Neural progenitor cell (in vitro differentiated cells): ENCODE data around the gene IL17F. TPM values are rescaled to one million over a fixed set of nuclear protein-coding genes. Genes with fewer than 3 reads are reported as not detected.

Experiments
- DNase-seq: peaks from one replicate; pipeline ENCODE4 v3.0.0-alpha.2; 2016; ENCODE audit warnings: low spot score
- H2AFZ ChIP-seq: fragments of 200-600 bp; sonication (generic); replicated peaks from 2 replicates; pipeline ENCODE4 v1.6.1; 2016; ENCODE audit warnings: antibody characterized with exemption
- H3F3A ChIP-seq: fragments of 200-600 bp; sonication (generic); 2 replicates; pipeline ENCODE4 v1.6.1; 2016; ENCODE audit warnings: antibody characterized with exemption, low read depth
- H3K27ac ChIP-seq: fragments of 200-600 bp; sonication (generic); 2 replicates; pipeline ENCODE4 v1.5.1; 2016; ENCODE audit warnings: mild to moderate bottlenecking
- H3K27me3 ChIP-seq: fragments of 200-600 bp; sonication (generic); 2 replicates; pipeline ENCODE4 v1.6.1; 2016; ENCODE audit warnings: mild to moderate bottlenecking, moderate library complexity
- H3K36me3 ChIP-seq: fragments of 200-600 bp; sonication (generic); 2 replicates; pipeline ENCODE4 v1.5.1; 2016
- H3K4me1 ChIP-seq: fragments of 200-600 bp; sonication (generic); 2 replicates; pipeline ENCODE4 v1.6.1; 2016; ENCODE audit warnings: mixed run types
- H3K4me2 ChIP-seq: fragments of 200-600 bp; sonication (generic); 2 replicates; pipeline ENCODE4 v1.6.1; 2016
- H3K4me3 ChIP-seq: fragments of 200-600 bp; sonication (generic); 2 replicates; pipeline ENCODE4 v1.5.1; 2016
- H3K79me2 ChIP-seq: fragments of 200-600 bp; sonication (generic); 2 replicates; pipeline ENCODE4 v1.6.1; 2016; ENCODE audit warnings: low read depth
- H3K9ac ChIP-seq: fragments of 200-600 bp; sonication (generic); 2 replicates; pipeline ENCODE4 v1.6.1; 2016
- H3K9me3 ChIP-seq: fragments of 200-600 bp; sonication (generic); 2 replicates; pipeline ENCODE4 v1.5.1; 2016; ENCODE audit warnings: low read depth
- H4K20me1 ChIP-seq: fragments of 200-600 bp; sonication (generic); 2 replicates; pipeline ENCODE4 v1.6.1; 2016; ENCODE audit warnings: low read depth
- H3K27ac Mint-ChIP-seq: 3 replicates; pipeline ENCODE4 v1.8.0; 2021; ENCODE audit warnings: mixed read lengths
- H3K27me3 Mint-ChIP-seq: 2 replicates; pipeline ENCODE4 v1.8.0; 2022; ENCODE audit warnings: low read depth, mild to moderate bottlenecking, inconsistent platforms, moderate library complexity, mixed read lengths; ENCODE audit not compliant: insufficient read depth
- H3K36me3 Mint-ChIP-seq: 3 replicates; pipeline ENCODE4 v1.8.0; 2021; ENCODE audit warnings: mixed read lengths
- H3K4me1 Mint-ChIP-seq: 3 replicates; pipeline ENCODE4 v1.8.0; 2021; ENCODE audit warnings: mixed read lengths
- H3K4me3 Mint-ChIP-seq: 3 replicates; pipeline ENCODE4 v1.8.0; 2021; ENCODE audit warnings: mild to moderate bottlenecking, moderate library complexity, mixed read lengths
- H3K9me3 Mint-ChIP-seq: 3 replicates; pipeline ENCODE4 v1.8.0; 2020; ENCODE audit warnings: mixed read lengths
- EZH2 ChIP-seq: fragments of 200-600 bp; sonication (generic); IDR thresholded peaks from 2 replicates; pipeline ENCODE4 v1.6.1; 2017; ENCODE audit warnings: antibody characterized with exemption, mild to moderate bottlenecking, moderate library complexity
- EZH2phosphoT487 ChIP-seq: fragments of 200-600 bp; sonication (generic); IDR thresholded peaks from 2 replicates; pipeline ENCODE4 v1.6.1; 2017; ENCODE audit warnings: antibody characterized with exemption
- total RNA-seq: library from RNA; depleted of rRNA; stranded (reverse); fragments of >200 nt; gene quantifications from 2 replicates; pipeline ENCODE4 v1.2.3, GENCODE V29; 2015; ENCODE audit warnings: low replicate concordance
- TF ChIP-seq, protein P1 (sequence below): fragments of 200-600 bp; sonication (generic); IDR thresholded peaks from 2 replicates; pipeline ENCODE4 v1.5.1; 2017; ENCODE audit warnings: antibody characterized with exemption, mild to moderate bottlenecking

Gene IL17F
- total RNA-seq, 1 donor from 2014 or later: not detected

DNA sequence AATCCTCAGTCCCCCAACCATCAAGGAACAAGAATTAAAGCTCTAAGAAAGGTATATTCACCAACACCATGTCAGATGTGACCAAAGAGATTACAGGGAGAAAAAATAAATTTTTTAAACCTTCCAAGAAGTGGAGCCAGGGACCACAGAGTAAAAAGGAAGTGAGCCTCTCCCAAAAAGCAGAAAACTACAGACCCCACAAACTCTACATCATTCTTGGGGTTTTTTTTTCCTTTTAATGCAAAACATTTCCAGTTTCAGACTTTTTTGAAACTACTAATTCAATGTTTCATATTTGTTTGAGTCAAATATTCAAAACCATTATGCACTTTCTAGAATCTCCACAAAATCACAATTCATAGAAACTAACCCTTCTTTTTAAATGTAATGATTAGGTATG is 6.8 kb upstream of the IL17F start:
- Mint-ChIP-seq H3K27ac (no peak overlapping the region), H3K9me3 (peaks cover 2% of the 10 kb centered on the region), H3K4me1 (no peaks in the 10 kb centered on the region), H3K4me3 (no peak overlapping the region), H3K36me3 (no peaks in the 10 kb centered on the region), H3K27me3 (peaks cover 2% of the 10 kb centered on the region)
- H3K4me3 ChIP-seq: no peak overlapping the region
- H3K27ac ChIP-seq: no peak overlapping the region
- no peaks in the 10 kb centered on the region for H4K20me1 ChIP-seq
- no peaks in the 10 kb centered on the region for H3K36me3 ChIP-seq
- no peak for DNase-seq
- no peak overlapping the region for H3K9ac ChIP-seq
- no peak overlapping the region for H2AFZ ChIP-seq
- no peak overlapping the region for H3K4me2 ChIP-seq
- TF ChIP-seq EZH2phosphoT487: no peak
- no peak for TF ChIP-seq EZH2
- TF ChIP-seq, protein P1, sequence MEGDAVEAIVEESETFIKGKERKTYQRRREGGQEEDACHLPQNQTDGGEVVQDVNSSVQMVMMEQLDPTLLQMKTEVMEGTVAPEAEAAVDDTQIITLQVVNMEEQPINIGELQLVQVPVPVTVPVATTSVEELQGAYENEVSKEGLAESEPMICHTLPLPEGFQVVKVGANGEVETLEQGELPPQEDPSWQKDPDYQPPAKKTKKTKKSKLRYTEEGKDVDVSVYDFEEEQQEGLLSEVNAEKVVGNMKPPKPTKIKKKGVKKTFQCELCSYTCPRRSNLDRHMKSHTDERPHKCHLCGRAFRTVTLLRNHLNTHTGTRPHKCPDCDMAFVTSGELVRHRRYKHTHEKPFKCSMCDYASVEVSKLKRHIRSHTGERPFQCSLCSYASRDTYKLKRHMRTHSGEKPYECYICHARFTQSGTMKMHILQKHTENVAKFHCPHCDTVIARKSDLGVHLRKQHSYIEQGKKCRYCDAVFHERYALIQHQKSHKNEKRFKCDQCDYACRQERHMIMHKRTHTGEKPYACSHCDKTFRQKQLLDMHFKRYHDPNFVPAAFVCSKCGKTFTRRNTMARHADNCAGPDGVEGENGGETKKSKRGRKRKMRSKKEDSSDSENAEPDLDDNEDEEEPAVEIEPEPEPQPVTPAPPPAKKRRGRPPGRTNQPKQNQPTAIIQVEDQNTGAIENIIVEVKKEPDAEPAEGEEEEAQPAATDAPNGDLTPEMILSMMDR: no peak
- H3K4me1 ChIP-seq: no peaks in the 10 kb centered on the region
- H3F3A ChIP-seq: no peaks in the 10 kb centered on the region
- no peaks in the 10 kb centered on the region for H3K9me3 ChIP-seq
- no peaks in the 10 kb centered on the region for H3K27me3 ChIP-seq
- H3K79me2 ChIP-seq: no peaks in the 10 kb centered on the region

DNA sequence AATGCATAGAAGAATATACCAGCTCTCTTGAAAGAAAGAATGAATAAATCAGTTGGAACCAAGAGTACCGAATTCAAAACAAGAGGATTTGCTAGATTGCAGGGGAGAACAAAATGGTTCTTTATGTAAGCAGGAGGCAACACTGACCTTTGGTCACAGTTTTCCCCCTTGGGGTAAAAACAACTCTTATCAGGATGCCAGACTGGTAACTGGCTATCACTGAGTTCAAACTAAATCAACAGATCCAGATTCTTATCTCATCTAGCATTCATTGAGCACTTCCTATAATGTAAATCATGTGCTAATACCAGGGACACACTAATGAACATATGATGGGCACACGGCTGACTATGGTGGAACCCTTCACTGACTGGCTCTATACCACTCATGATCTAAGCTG is 4.8 kb upstream of the IL17F start:
- H3K4me3 ChIP-seq: no peak overlapping the region
- H3K4me1 Mint-ChIP-seq: no peaks in the 10 kb centered on the region
- H3K4me1 ChIP-seq: no peaks in the 10 kb centered on the region
- no peaks in the 10 kb centered on the region for H3K36me3 Mint-ChIP-seq
- H3K27ac ChIP-seq: no peak overlapping the region
- H3K79me2 ChIP-seq: no peaks in the 10 kb centered on the region
- no peak overlapping the region for H3K9ac ChIP-seq
- no peak overlapping the region for H3K4me2 ChIP-seq
- peaks cover 2% of the 10 kb centered on the region for H3K27me3 Mint-ChIP-seq
- H3K27ac Mint-ChIP-seq: no peak overlapping the region
- no peaks in the 10 kb centered on the region for H4K20me1 ChIP-seq
- H3K9me3 ChIP-seq: no peaks in the 10 kb centered on the region
- no peaks in the 10 kb centered on the region for H3K36me3 ChIP-seq
- H3K27me3 ChIP-seq: no peaks in the 10 kb centered on the region
- no peak overlapping the region for H3K4me3 Mint-ChIP-seq
- no peak overlapping the region for H2AFZ ChIP-seq
- H3K9me3 Mint-ChIP-seq: peaks cover 2% of the 10 kb centered on the region
- H3F3A ChIP-seq: no peaks in the 10 kb centered on the region
- TF ChIP-seq, protein P1: no peak
- TF ChIP-seq EZH2phosphoT487 (no peak), EZH2 (no peak)
- DNase-seq: no peak

DNA sequence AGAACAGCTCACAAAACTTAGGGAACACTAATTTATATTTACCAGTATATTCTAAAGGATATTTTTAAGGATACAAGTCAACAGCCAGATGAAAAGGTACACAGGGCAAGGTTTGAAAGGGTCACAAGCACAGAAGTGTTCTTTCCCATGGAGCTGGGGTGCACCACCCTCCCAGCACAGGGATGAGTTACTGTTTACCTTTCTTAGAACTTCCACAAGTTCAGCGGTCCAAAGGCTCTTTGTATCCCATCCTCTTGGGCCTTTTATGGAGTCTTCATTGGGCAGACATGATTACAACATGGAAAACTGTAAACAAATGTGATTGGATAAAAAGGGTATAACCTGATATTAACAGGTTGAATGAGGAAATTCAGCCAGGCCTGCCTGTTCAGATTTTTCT is 1.1 kb upstream of the IL17F start:
- TF ChIP-seq, protein P1: no peak
- TF ChIP-seq EZH2 (no peak), EZH2phosphoT487 (no peak)
- Mint-ChIP-seq H3K27me3 (no peaks in the 10 kb centered on the region), H3K9me3 (peaks cover 2% of the 10 kb centered on the region), H3K36me3 (no peaks in the 10 kb centered on the region), H3K4me1 (no peaks in the 10 kb centered on the region), H3K27ac (no peak overlapping the region), H3K4me3 (no peak overlapping the region)
- H4K20me1 ChIP-seq: no peaks in the 10 kb centered on the region
- H3K27me3 ChIP-seq: no peaks in the 10 kb centered on the region
- no peak overlapping the region for H3K4me3 ChIP-seq
- no peak for DNase-seq
- H3K79me2 ChIP-seq: no peaks in the 10 kb centered on the region
- no peaks in the 10 kb centered on the region for H3K36me3 ChIP-seq
- no peaks in the 10 kb centered on the region for H3F3A ChIP-seq
- H3K4me1 ChIP-seq: no peaks in the 10 kb centered on the region
- no peak overlapping the region for H3K27ac ChIP-seq
- H3K9ac ChIP-seq: no peak overlapping the region
- H3K9me3 ChIP-seq: no peaks in the 10 kb centered on the region
- no peak overlapping the region for H2AFZ ChIP-seq
- no peak overlapping the region for H3K4me2 ChIP-seq
